Heart left ventricle (tissue), 13 donors: ENCODE measurements around the gene DMBX1.
A peak's percentile ranks its signal among the peaks of the same experiment; 100 is the strongest.

Source experiments
- POLR2A ChIP-seq, 2 donors: fragments of 450-650 bp; IDR thresholded peaks; one replicate each; pipeline ENCODE4 v1.6.1; 2017; ENCODE audit warnings: antibody characterized with exemption in 2 of 2, mild to moderate bottlenecking in 2 of 2, moderate library complexity in 2 of 2
- TF ChIP-seq, protein P1 (sequence below), 12 donors: fragments of 200-600 bp; sonication (generic) in 4 of 12; IDR thresholded peaks; one replicate each; pipeline versions ENCODE4 v1.5.0 to v1.8.0; 2018 to 2022; ENCODE audit warnings: antibody characterized with exemption in 12 of 12, mild to moderate bottlenecking in 5 of 12
- donor health status: ischemic (EF 13 %, LVEDD 7.1; RV severe dilation, severe dysfunction).
- donor health status: DM: no; HTN: yes; CAD: no.
- donor health status: DM: no; HTN: no; CAD: no.
- donor health status: ischemic (EF 25% LVEDD 6.9; RV normal size, moderate dysfunction).
- donor health status: ischemic (EF 25% LVEDD 5.7; RV mildly dilated, moderate dysfunction).
- donor health status: ischemic (EF 35%, LVEDD 5.7; RV mildly dilated, moderate dysfunction).
- donor health status: nonischemic (EF 11% LVEDD 7.7; RV severe dilation, severe dysfunction).
- donor health status: DM: yes; HTN: yes; CAD: no.
- donor health status: PGD.
- donor health status: ischemic (EF 29% LVEDD 5.4; RV normal size, mild dysfunction).
- donor health status: nonischemic (EF 23%, LVEDD 6.1; RV moderate dilation, normal function).

DNA sequence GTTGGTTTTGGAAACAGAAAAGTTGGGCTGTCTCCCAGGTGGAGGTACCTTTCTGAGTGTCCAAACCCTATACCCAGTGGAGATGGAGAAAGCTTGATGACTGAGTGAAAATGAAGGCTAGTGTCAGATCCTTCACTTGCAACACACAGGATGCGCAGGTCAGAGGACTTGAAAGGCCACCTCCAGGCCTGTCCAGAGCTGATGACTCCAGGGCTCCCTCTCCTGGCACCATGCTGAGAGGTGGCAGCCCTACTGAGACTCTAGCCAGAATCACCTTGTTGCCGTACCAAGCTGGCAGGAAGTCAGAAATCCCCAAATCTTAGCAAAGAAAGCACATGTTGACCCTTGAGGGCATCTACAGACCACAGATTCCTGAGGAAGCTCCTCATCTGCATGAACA lies 45.4 kb downstream of the DMBX1 start:
- no peak for TF ChIP-seq POLR2A (IDR thresholded peaks at IDR 0.05)
- TF ChIP-seq, protein P1, sequence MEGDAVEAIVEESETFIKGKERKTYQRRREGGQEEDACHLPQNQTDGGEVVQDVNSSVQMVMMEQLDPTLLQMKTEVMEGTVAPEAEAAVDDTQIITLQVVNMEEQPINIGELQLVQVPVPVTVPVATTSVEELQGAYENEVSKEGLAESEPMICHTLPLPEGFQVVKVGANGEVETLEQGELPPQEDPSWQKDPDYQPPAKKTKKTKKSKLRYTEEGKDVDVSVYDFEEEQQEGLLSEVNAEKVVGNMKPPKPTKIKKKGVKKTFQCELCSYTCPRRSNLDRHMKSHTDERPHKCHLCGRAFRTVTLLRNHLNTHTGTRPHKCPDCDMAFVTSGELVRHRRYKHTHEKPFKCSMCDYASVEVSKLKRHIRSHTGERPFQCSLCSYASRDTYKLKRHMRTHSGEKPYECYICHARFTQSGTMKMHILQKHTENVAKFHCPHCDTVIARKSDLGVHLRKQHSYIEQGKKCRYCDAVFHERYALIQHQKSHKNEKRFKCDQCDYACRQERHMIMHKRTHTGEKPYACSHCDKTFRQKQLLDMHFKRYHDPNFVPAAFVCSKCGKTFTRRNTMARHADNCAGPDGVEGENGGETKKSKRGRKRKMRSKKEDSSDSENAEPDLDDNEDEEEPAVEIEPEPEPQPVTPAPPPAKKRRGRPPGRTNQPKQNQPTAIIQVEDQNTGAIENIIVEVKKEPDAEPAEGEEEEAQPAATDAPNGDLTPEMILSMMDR (IDR thresholded peaks at IDR 0.05), result peak in 8 of 12 donors; percentile 9 to 41 (median 30)
